ENCODE results near the gene GNAI1. TPM values are rescaled to one million over a fixed set of nuclear protein-coding genes. Genes with fewer than 3 reads are reported as not detected.
A peak's percentile ranks its signal among the peaks of the same experiment; 100 is the strongest.

GNAI1 gene
- total and polyA plus RNA-seq, 2 of the 13 experiments (the other 11 are each of a cell fraction or from before 2014, with no cell fraction given), result 3.5 to 5.7 TPM

DNA sequence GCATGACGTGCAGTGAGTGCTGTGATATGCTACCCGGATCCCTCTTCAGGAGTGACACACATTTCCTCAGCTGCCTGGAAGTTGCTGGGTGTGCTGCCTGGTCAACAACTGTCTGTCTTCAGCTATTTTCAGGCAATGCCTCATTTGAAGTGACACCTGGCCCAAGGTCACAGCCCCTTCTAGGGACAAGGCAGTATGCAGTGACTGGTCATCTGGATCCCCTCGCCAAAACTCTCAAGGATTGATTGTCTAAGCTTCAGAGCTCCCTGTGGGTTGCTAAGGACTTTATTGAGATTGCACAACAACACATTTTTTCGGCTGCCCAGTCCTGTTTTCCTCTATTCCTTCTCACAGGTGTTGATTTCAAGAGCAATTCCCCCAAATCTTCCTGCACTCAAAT is 108.8 kb downstream of the GNAI1 start:
- 21% methylated on average over 3 of the region's 4 CpGs for WGBS (ENCODE audit: low lambda C conversion rate)
- Histone ChIP-seq H2AFZ (ENCODE audit: low read length) (no peak overlapping the region), H3K27me3 (ENCODE audit: control insufficient read depth in 1 of 2, insufficient read depth in 2 of 2, low read length in 2 of 2) (no peaks in the 10 kb centered on the region), H3K4me3 (replicated peaks in 1 of 3; ENCODE audit: insufficient read depth in 1 of 3, low read depth in 2 of 3, low read length in 3 of 3) (no peak overlapping the region), H3K9me3 (ENCODE audit: low read length) (no peaks in the 10 kb centered on the region), H3K79me2 (ENCODE audit: insufficient read depth, low read length) (no peaks in the 10 kb centered on the region), H3K4me2 (ENCODE audit: low read depth, low read length) (no peak overlapping the region), H3K9ac (ENCODE audit: insufficient read depth, low read depth, low read length) (no peak overlapping the region), H3K36me3 (replicated peaks in 1 of 2; ENCODE audit: control insufficient read depth in 1 of 2, insufficient read depth in 2 of 2, low read length in 2 of 2) (no peaks in the 10 kb centered on the region), H3K27ac (ENCODE audit: extremely low read length, insufficient read depth, low read length) (no peak overlapping the region), H3K4me1 (ENCODE audit: insufficient read depth, low read length) (no peaks in the 10 kb centered on the region), H4K20me1 (ENCODE audit: insufficient read depth, low read length) (no peaks in the 10 kb centered on the region)
- in situ Hi-C loops (cut with HindIII; ENCODE audit: extremely low pct_ligation_motif_present, low pct_unique_long_range_greater_than_20kb) (no loop called here), intact Hi-C loops (cut with micrococcal nuclease; ENCODE audit: unreplicated experiment) (no loop called here)
- DNase-seq (ENCODE audit: low spot score) (no peak), ATAC-seq (no peak), FAIRE-seq (no peak)
- TF ChIP-seq ZNF816 (CRISPR knock-in tag; IDR thresholded peaks at IDR 0.05; ENCODE audit: borderline replicate concordance), result no peak
- TF ChIP-seq PHF8 (CRISPR knock-in tag; IDR thresholded peaks at IDR 0.05), result no peak
- TF ChIP-seq CEBPB (IDR thresholded peaks at IDR 0.05; ENCODE audit: borderline replicate concordance, low read depth, low read length), result peak; percentile 73
- no peak for TF ChIP-seq MEIS2 (CRISPR knock-in tag; IDR thresholded peaks at IDR 0.05)
- no peak for TF ChIP-seq ZZZ3 (CRISPR knock-in tag; IDR thresholded peaks at IDR 0.05; ENCODE audit: borderline replicate concordance)
- TF ChIP-seq FLYWCH1 (CRISPR knock-in tag; IDR thresholded peaks at IDR 0.05), result no peak
- CTCF ChIA-PET (ENCODE audit: low intra/inter-chr PET ratio, low total read pairs), result no interaction called here
- POLR2A ChIA-PET, result no interaction called here
- BruUV-seq (replicated peaks), result no TSS peak

DNA sequence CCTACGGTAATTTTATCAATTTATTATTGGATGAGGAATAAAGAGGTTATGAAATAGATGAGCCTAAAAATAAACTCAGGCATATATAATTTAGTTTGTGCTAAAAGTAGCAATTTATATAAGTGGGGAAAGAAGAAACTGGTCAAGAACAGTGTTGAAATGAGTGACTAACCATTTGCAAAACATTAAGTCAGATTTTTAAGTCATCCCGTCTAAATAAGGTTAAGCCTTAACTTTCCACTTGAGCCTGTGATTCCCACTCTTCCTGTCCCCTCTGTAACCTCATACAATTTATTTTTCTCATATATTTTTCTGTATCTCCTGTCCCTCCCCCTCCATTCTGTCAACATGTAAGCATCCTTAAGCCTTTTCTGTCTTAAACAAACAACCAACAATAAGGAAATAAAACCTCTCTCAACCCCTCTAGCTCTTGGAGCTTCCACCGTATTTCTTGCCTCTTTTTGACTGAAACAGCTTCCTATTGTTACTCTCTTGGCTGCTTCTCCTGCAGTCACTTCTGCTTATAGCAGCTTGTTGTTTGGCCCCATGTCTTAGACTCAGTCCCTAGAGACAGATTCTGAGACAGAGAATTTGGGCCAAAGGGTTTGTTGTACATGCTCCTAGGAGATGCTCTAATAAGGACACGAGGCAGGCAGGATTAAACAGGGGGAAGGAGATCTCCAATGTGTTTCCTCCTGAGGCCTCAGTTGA is 109.7 kb downstream of the GNAI1 start:
- no peak for ATAC-seq
- in situ Hi-C loops (cut with HindIII; ENCODE audit: extremely low pct_ligation_motif_present, low pct_unique_long_range_greater_than_20kb), result no loop called here
- no peak overlapping the region for H3K27ac ChIP-seq (ENCODE audit: extremely low read length, insufficient read depth, low read length)
- H4K20me1 ChIP-seq (ENCODE audit: insufficient read depth, low read length), result no peaks in the 10 kb centered on the region
- no peak overlapping the region for H3K4me2 ChIP-seq (ENCODE audit: low read depth, low read length)
- H3K4me3 ChIP-seq (replicated peaks in 1 of 3; ENCODE audit: insufficient read depth in 1 of 3, low read depth in 2 of 3, low read length in 3 of 3), result no peak overlapping the region
- no TSS peak for BruUV-seq (replicated peaks)
- no peaks in the 10 kb centered on the region for H3K27me3 ChIP-seq (ENCODE audit: control insufficient read depth in 1 of 2, insufficient read depth in 2 of 2, low read length in 2 of 2)
- no peak for TF ChIP-seq ZBTB21 (CRISPR knock-in tag; IDR thresholded peaks at IDR 0.05)
- TF ChIP-seq, protein P1, sequence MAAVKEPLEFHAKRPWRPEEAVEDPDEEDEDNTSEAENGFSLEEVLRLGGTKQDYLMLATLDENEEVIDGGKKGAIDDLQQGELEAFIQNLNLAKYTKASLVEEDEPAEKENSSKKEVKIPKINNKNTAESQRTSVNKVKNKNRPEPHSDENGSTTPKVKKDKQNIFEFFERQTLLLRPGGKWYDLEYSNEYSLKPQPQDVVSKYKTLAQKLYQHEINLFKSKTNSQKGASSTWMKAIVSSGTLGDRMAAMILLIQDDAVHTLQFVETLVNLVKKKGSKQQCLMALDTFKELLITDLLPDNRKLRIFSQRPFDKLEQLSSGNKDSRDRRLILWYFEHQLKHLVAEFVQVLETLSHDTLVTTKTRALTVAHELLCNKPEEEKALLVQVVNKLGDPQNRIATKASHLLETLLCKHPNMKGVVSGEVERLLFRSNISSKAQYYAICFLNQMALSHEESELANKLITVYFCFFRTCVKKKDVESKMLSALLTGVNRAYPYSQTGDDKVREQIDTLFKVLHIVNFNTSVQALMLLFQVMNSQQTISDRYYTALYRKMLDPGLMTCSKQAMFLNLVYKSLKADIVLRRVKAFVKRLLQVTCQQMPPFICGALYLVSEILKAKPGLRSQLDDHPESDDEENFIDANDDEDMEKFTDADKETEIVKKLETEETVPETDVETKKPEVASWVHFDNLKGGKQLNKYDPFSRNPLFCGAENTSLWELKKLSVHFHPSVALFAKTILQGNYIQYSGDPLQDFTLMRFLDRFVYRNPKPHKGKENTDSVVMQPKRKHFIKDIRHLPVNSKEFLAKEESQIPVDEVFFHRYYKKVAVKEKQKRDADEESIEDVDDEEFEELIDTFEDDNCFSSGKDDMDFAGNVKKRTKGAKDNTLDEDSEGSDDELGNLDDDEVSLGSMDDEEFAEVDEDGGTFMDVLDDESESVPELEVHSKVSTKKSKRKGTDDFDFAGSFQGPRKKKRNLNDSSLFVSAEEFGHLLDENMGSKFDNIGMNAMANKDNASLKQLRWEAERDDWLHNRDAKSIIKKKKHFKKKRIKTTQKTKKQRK (IDR thresholded peaks at IDR 0.05; ENCODE audit: low read length), result no peak
- TF ChIP-seq ZSCAN9 (CRISPR knock-in tag; IDR thresholded peaks at IDR 0.05; ENCODE audit: borderline replicate concordance), result no peak
- no peak for TF ChIP-seq ZNF713 (CRISPR knock-in tag; IDR thresholded peaks at IDR 0.05)
- TF ChIP-seq, protein P2, sequence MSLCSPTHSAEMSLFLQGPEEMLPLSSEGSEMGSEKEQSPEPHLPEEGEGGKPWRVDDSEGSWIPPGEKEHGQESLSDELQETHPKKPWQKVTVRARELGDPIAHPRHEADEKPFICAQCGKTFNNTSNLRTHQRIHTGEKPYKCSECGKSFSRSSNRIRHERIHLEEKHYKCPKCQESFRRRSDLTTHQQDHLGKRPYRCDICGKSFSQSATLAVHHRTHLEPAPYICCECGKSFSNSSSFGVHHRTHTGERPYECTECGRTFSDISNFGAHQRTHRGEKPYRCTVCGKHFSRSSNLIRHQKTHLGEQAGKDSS (CRISPR knock-in tag; IDR thresholded peaks at IDR 0.05; ENCODE audit: borderline replicate concordance, low read depth), result no peak
- TF ChIP-seq, protein P3, sequence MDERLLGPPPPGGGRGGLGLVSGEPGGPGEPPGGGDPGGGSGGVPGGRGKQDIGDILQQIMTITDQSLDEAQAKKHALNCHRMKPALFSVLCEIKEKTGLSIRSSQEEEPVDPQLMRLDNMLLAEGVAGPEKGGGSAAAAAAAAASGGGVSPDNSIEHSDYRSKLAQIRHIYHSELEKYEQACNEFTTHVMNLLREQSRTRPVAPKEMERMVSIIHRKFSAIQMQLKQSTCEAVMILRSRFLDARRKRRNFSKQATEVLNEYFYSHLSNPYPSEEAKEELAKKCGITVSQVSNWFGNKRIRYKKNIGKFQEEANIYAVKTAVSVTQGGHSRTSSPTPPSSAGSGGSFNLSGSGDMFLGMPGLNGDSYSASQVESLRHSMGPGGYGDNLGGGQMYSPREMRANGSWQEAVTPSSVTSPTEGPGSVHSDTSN (CRISPR knock-in tag; IDR thresholded peaks at IDR 0.05), result no peak
- TF ChIP-seq RFX3 (CRISPR knock-in tag; IDR thresholded peaks at IDR 0.05), result no peak
- TF ChIP-seq ZNF652 (CRISPR knock-in tag; IDR thresholded peaks at IDR 0.05; ENCODE audit: borderline replicate concordance, low read depth), result no peak
- POLR2A ChIA-PET, result no interaction called here
- no peaks in the 10 kb centered on the region for H3K79me2 ChIP-seq (ENCODE audit: insufficient read depth, low read length)
- DNase-seq (ENCODE audit: low spot score), result no peak
- H2AFZ ChIP-seq (ENCODE audit: low read length), result no peak overlapping the region
- CTCF ChIA-PET (ENCODE audit: low intra/inter-chr PET ratio, low total read pairs), result no interaction called here
- no peaks in the 10 kb centered on the region for H3K36me3 ChIP-seq (replicated peaks in 1 of 2; ENCODE audit: control insufficient read depth in 1 of 2, insufficient read depth in 2 of 2, low read length in 2 of 2)
- 22% methylated on average over 4 of the region's 4 CpGs for whole genome bisulfite sequencing (ENCODE audit: low lambda C conversion rate)
- no peaks in the 10 kb centered on the region for H3K9me3 ChIP-seq (ENCODE audit: low read length)
- intact Hi-C loops (cut with micrococcal nuclease; ENCODE audit: unreplicated experiment), result no loop called here
- FAIRE-seq, result no peak
- no peak overlapping the region for H3K9ac ChIP-seq (ENCODE audit: insufficient read depth, low read depth, low read length)
- no peaks in the 10 kb centered on the region for H3K4me1 ChIP-seq (ENCODE audit: insufficient read depth, low read length)
